ENCODE results near the gene AFF3.
"Not testable (repeated sequence)": the region's sequence is repeated elsewhere in the genome, so short reads cannot be mapped to it uniquely, and the experiment has no call there.

- TF ChIP-seq CTCF (IDR thresholded peaks at IDR 0.05; ENCODE audit: low read length); EZH2phosphoT487 (IDR thresholded peaks at IDR 0.05; ENCODE audit: low read length); EZH2 (optimal IDR thresholded peaks at IDR 0.05; ENCODE audit: low read depth, low read length): not testable (repeated sequence)
These were observed 46.5 kb downstream of the AFF3 start for GRCh38 chr2:100095845-100096244.
